Liver (tissue), 3 donors: Measurements from ENCODE around the gene RAI2.

Source experiments
- EGR1 ChIP-seq, 2 donors: IDR thresholded peaks; 2 replicates each; pipeline ENCODE4 v1.6.1; 2016 to 2018; ENCODE audit warnings: antibody characterized with exemption in 2 of 2, low read depth in 2 of 2
- FOXA2 ChIP-seq: IDR thresholded peaks from 2 replicates; pipeline ENCODE4 v1.6.1; 2016; ENCODE audit warnings: antibody characterized with exemption
- GABPA ChIP-seq, 2 donors: IDR thresholded peaks in 1 of 2; conservative IDR thresholded peaks in 1 of 2; 2 replicates each; pipeline ENCODE4 v1.6.1; 2016; ENCODE audit warnings: antibody characterized with exemption in 2 of 2, mild to moderate bottlenecking in 1 of 2, moderate library complexity in 1 of 2
- HNF4G ChIP-seq: IDR thresholded peaks from 2 replicates; pipeline ENCODE4 v1.6.1; 2016; ENCODE audit warnings: antibody characterized with exemption
- RXRA ChIP-seq, 2 donors: IDR thresholded peaks; 2 replicates each; pipeline ENCODE4 v1.6.1; 2017 to 2018; ENCODE audit warnings: antibody characterized with exemption in 2 of 2, mild to moderate bottlenecking in 1 of 2
- TAF1 ChIP-seq: conservative IDR thresholded peaks from 2 replicates; pipeline ENCODE4 v1.6.1; 2016; ENCODE audit warnings: antibody characterized with exemption, mild to moderate bottlenecking
- YY1 ChIP-seq: IDR thresholded peaks from 2 replicates; pipeline ENCODE4 v1.6.1; 2016; ENCODE audit warnings: antibody characterized with exemption, mild to moderate bottlenecking
- TF ChIP-seq, protein P1 (sequence below): IDR thresholded peaks from 2 replicates; pipeline ENCODE4 v1.6.1; 2016; ENCODE audit warnings: antibody characterized with exemption, mild to moderate bottlenecking
- TF ChIP-seq, protein P2 (sequence below): fragments of 150-350 bp; IDR thresholded peaks from 2 replicates; pipeline ENCODE4 v1.5.1; 2017; ENCODE audit warnings: improper control_type of control experiment, low read depth, low read length; ENCODE audit not compliant: missing input control
- TF ChIP-seq, protein P3 (sequence below): IDR thresholded peaks from 2 replicates; pipeline ENCODE4 v1.6.1; 2016; ENCODE audit warnings: antibody characterized with exemption
- TF ChIP-seq, protein P4 (sequence below): IDR thresholded peaks from 2 replicates; pipeline ENCODE4 v1.6.1; 2016; ENCODE audit warnings: antibody characterized with exemption
- donor health status: healthy.
- donor health status: healthy.

DNA sequence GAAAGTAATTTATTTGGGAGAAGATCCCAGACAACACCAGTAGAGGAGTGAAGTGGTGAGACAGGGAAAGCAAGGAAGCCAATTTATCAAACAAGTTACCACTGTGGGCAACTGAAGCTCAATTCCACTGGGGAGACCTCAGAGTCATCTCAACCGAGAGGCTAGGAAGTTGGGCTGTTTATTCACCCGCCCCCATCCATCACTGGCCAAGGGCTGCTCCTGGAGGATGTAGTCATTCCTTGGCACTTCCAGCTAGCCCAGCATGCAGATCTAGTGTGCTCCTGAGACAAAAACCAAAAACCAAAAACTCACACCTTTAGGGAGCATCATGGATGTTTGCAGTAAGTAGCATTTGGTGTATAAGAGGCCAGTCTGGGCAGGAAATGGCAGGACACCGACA, 47.0 kb downstream of the RAI2 start:
- TF ChIP-seq, protein P1, sequence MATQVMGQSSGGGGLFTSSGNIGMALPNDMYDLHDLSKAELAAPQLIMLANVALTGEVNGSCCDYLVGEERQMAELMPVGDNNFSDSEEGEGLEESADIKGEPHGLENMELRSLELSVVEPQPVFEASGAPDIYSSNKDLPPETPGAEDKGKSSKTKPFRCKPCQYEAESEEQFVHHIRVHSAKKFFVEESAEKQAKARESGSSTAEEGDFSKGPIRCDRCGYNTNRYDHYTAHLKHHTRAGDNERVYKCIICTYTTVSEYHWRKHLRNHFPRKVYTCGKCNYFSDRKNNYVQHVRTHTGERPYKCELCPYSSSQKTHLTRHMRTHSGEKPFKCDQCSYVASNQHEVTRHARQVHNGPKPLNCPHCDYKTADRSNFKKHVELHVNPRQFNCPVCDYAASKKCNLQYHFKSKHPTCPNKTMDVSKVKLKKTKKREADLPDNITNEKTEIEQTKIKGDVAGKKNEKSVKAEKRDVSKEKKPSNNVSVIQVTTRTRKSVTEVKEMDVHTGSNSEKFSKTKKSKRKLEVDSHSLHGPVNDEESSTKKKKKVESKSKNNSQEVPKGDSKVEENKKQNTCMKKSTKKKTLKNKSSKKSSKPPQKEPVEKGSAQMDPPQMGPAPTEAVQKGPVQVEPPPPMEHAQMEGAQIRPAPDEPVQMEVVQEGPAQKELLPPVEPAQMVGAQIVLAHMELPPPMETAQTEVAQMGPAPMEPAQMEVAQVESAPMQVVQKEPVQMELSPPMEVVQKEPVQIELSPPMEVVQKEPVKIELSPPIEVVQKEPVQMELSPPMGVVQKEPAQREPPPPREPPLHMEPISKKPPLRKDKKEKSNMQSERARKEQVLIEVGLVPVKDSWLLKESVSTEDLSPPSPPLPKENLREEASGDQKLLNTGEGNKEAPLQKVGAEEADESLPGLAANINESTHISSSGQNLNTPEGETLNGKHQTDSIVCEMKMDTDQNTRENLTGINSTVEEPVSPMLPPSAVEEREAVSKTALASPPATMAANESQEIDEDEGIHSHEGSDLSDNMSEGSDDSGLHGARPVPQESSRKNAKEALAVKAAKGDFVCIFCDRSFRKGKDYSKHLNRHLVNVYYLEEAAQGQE = no peak
- TF ChIP-seq, protein P2, sequence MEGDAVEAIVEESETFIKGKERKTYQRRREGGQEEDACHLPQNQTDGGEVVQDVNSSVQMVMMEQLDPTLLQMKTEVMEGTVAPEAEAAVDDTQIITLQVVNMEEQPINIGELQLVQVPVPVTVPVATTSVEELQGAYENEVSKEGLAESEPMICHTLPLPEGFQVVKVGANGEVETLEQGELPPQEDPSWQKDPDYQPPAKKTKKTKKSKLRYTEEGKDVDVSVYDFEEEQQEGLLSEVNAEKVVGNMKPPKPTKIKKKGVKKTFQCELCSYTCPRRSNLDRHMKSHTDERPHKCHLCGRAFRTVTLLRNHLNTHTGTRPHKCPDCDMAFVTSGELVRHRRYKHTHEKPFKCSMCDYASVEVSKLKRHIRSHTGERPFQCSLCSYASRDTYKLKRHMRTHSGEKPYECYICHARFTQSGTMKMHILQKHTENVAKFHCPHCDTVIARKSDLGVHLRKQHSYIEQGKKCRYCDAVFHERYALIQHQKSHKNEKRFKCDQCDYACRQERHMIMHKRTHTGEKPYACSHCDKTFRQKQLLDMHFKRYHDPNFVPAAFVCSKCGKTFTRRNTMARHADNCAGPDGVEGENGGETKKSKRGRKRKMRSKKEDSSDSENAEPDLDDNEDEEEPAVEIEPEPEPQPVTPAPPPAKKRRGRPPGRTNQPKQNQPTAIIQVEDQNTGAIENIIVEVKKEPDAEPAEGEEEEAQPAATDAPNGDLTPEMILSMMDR = no peak
- TF ChIP-seq EGR1 (IDR thresholded peaks at IDR 0.05; ENCODE audit: low read depth in 2 of 2) (no peak), YY1 (no peak), GABPA (IDR thresholded peaks at IDR 0.05 in 1 of 2, conservative IDR thresholded peaks at IDR 0.05 in 1 of 2) (no peak), HNF4G (no peak), TAF1 (no peak), FOXA2 (no peak), RXRA (IDR thresholded peaks at IDR 0.05) (no peak)
- TF ChIP-seq, protein P3, sequence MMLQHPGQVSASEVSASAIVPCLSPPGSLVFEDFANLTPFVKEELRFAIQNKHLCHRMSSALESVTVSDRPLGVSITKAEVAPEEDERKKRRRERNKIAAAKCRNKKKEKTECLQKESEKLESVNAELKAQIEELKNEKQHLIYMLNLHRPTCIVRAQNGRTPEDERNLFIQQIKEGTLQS = no peak
- TF ChIP-seq, protein P4, sequence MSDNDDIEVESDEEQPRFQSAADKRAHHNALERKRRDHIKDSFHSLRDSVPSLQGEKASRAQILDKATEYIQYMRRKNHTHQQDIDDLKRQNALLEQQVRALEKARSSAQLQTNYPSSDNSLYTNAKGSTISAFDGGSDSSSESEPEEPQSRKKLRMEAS = no peak
